Stimulated activated CD8-positive, alpha-beta memory T cell treated with anti-CD3 and anti-CD28 coated beads, Interleukin-15, amount 100 ng/mL, for 24 hours (primary cell): Measurements from ENCODE around the gene ZNF213.
"Not testable (repeated sequence)": the region's sequence is repeated elsewhere in the genome, so short reads cannot be mapped to it uniquely, and the experiment has no call there.

ENCODE experiments used
- DNase-seq: peaks from one replicate; pipeline ENCODE4 v3.0.0-alpha.2; 2020; ENCODE audit warnings: low read depth

ZNF213 gene

GRCh38 chr16:3148256-3149192 lies 13.7 kb downstream of the ZNF213 start:
- no peak for DNase-seq

- no peak for DNase-seq
These were observed 14.3 kb downstream of the ZNF213 start for GRCh38 chr16:3149193-3149530.

GRCh38 chr16:3149630-3150345 lies 15.0 kb downstream of the ZNF213 start:
- no peak for DNase-seq

GRCh38 chr16:3150346-3151218 lies 15.8 kb downstream of the ZNF213 start:
- peak; percentile 99 for DNase-seq

DNA sequence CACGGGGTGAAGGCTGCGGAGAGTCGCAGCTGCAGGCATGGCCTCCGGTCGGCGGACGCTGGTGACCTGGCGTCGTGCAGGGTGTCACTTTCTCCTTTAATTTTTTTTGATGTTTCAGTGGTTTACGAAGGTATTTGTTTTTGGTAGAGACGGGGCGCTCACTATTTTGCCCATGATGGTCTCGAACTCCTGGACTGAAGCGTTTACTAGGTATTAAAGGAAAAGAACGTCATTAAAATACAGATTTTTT lies 17.1 kb downstream of the ZNF213 start:
- no peak for DNase-seq

DNA sequence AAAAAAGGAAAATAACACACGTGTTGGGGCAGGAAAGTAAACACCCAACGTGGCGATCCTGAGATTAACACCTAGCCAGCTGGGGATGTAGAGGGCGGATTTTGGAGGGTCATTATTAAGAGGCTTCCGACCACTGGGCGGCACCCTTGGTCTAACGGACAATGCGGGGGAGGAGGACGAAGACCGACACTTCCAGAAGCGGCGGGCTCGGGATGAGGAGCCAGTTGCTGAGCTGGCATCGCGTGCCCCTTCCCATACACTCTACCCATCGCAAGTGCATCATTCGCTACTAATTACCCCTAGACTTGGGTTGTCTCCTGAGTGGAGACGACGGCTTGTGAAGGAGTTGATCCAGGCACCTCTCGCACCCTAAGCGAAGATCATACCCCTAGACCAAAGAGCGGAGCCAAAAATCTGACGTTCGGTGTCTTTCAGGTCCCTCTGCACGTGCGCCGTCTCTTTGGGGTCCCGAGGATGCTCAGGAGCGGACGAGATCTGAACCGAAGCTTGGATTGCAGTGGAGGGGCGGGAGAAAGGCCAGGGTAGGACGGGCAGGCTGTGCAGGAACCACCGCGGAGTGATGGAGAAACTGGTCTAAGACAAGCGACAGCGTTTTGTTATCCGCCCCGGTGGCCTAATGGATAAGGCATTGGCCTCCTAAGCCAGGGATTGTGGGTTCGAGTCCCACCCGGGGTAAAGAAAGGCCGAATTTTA lies 17.6 kb downstream of the ZNF213 start:
- peak; percentile 92 for DNase-seq

GRCh38 chr16:3152991-3153368 lies 18.2 kb downstream of the ZNF213 start:
- no peak for DNase-seq

DNA sequence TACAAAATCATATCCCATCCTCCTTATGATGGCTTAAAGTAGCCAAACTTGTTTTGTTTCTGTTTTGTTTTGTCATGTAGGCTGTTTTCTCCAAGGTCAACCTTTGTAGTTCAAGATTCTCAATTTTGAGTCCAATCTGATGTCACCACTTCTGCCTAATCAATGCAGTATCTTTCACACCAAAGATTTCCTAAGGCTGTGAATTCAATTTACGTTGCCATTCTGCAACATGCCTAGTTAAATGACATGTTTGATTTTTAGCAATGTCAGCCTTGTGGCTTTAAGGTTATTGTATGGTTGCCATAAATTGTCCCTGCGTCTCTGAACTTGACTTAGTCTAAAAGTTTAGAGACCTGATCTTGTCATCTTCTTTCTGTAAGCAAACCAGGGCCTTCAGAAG lies 20.4 kb downstream of the ZNF213 start:
- DNase-seq = no peak

- DNase-seq = no peak
These were observed 21.1 kb downstream of the ZNF213 start for GRCh38 chr16:3155972-3156371.

GRCh38 chr16:3157229-3158025 lies 22.6 kb downstream of the ZNF213 start:
- no peak for DNase-seq

DNA sequence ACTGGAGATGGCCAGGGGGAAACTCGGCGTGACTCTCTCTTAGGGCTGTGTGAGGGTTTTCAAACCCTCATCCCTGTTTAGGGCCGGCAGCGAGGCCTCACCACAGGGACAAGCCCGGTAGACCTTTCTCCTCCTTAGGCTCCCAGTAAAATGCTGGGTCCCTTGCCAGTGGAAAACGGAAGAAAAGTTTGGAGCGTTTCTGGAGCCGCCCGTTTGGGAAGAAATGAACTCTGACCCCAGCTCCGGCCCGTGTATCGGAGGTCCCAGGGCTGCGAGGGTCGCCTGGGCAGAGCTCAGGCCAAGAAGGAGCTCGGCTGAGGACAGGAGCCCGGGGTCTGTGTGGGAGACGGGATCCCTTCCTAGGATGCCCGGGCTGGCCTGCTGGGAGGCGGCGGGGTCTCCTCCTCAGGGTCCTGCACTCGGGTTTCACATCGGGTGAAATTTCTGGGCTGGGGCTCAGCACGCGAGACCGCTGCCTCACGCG lies 23.2 kb downstream of the ZNF213 start:
- DNase-seq = no peak

DNA sequence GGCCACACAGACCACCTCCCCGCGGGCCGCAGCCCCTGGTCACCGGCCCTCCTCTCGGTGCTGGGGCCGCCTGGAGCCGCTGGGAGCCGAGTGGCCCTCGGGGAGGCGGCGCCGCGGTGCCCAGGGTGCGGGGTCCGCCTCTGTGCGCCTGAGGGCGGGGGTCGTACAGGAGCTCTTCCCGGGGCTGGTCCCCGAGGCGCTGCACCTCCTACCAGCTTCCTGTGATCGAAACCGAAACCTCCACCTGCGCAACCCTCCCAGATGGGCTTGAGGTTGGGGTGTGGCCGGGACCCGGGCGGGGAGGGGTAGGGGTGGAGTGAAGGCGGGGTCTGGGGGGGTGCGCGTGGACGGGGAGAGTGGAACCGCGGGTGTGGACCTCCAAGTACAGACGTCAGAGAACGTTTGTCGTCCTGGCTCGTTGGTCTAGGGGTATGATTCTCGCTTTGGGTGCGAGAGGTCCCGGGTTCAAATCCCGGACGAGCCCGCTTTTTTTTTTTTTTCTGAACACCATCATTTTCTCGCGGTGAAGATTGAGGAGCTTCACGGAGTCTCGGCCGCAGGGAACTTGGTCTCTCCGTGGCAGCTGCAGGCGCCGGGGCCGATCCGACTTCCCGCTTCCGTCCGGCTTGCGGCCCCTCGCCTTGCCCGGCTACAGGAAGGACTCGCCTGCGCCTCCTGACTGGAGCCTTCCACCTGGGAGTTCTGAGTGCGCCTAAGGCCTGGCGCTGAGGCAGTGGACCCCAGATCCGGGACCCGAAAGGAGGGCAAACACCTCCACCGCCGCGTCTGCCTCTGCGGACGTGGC lies 23.9 kb downstream of the ZNF213 start:
- DNase-seq = peak; percentile 70

DNA sequence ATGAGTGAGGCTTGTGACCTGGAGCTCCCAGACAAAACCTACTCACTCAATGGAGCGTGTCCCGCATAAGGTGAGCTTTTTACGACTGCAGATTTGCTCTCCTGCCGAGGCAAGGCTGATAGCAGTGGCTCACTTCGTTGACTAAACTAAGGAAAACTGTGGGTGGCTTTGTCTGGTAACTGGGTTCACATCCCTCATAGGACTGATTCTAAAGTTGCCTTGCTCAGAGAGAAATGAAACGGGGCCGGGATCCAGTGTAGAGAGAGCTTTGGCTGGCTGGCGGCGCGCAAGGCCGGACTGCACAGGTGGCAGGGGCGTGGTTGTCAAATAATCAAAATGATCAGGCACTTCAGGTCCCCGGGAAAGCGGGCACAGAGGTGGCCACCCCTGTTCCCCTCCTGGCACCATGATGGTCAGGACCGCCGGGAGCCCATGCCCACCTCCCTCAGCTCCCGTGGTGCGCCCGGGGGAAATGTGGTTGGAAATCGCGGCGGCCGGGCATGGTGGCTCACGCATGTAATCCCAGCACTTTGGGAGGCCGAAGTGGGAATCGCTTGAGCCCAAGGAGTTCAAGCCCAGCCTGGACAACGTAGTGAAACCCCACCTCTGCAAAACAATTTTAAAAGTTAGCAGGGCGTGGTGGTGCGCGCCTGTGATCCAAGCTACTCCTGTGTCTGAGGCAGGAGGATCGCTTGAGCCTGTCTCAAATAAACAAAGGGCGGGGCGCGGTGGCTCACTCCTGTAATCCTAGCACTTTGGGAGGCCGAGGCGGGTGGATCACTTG lies 26.6 kb downstream of the ZNF213 start:
- no peak for DNase-seq

- DNase-seq = no peak
These were observed 29.5 kb downstream of the ZNF213 start for GRCh38 chr16:3164121-3164991.

GRCh38 chr16:3165111-3165822 lies 30.4 kb downstream of the ZNF213 start:
- no peak for DNase-seq

DNA sequence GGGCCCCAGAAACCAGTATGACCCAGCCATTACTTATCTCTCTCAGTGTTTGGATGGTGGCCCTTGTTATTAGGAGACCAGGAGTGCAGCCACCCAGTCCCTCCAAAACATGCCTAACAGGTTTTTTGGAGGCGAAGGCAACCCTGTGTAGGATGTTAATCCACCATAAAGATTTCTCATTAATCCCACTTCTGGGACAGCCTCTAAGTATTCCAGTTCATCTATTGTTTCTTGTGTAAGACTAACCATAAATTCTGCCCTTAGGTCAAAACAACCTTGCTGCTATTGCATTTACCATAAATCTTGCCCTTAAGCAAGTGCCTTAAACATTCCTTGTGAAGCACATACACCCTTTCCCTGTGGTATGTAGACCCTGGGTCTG lies 31.7 kb downstream of the ZNF213 start:
- no peak for DNase-seq

GRCh38 chr16:3168729-3169128 lies 33.9 kb downstream of the ZNF213 start:
- not testable (repeated sequence) for DNase-seq
